GM21528 (cell line): ENCODE measurements around the gene RBFOX2.
"Not testable (repeated sequence)": the region's sequence is repeated elsewhere in the genome, so short reads cannot be mapped to it uniquely, and the experiment has no call there.

Experiments used
- ATAC-seq: cut with Tn5 transposase; IDR thresholded peaks from one replicate; pipeline ENCODE4 v1.9.1; 2021; ENCODE audit warnings: mild to moderate bottlenecking, moderate library complexity; ENCODE audit not compliant: unreplicated experiment, low FRiP score

The RBFOX2 gene

GRCh38 chr22:35841907-35842518 is 186.6 kb downstream of the RBFOX2 start:
- ATAC-seq, result no peak

DNA sequence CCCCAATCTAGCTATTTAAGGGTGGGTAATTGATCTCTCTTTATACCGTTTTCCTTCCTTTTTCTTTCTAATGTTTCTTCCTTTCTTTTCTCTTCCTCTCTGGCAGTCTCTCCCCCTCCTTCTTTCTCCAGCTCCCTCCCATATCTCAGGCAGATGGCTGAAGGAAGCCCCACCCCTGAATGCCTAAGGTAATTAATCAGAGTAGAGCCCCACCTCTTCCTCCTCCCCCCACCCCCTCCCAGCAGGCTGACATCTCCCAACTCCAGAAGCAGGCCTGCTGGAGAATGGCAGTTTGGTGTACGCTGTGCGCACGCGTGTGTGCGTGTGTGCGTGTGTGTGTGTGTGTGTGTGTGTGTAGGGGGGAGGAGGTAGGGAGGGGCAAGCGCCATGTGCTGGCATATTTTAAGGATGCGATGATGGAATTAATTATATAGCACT is 188.3 kb downstream of the RBFOX2 start:
- no peak for ATAC-seq

- no peak for ATAC-seq
Observed at GRCh38 chr22:35839841-35840301, 188.8 kb downstream of the RBFOX2 start.

DNA sequence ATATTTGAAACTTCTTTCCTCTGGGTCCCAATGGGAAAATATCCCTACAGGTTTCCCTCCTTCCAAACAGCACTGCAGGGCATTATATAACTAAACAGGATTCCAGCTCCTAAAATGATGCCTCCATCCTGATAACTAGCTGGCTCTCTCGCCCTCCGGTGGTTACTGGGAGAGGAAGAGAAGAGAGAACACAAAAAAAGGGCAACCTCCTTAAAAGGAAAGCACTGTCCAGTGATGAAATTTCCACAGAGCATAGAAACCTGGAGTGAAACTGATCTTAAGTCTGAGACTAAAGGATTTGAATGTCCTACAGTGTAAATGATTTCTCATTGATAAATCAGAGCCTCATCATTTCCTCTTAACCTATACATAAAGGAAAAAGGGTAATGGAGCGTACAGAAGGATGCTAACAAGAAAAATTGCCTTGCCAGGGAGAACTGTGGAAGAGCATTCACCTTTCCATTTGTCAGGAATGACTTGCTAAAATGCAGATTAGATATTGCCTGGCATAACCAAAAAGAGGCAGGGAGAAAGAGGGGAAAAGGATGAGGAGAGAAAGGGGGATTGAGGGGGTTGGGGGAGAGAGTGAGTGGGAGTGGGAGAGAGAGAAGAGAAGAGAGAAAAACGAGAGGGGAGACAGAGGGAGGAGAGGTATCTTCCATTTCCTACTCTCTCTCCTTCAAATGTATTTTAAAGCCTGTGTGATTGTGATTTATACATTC is 189.6 kb downstream of the RBFOX2 start:
- no peak for ATAC-seq

- no peak for ATAC-seq
Observed at GRCh38 chr22:35837101-35837727, 191.4 kb downstream of the RBFOX2 start.

- no peak for ATAC-seq
Observed at GRCh38 chr22:35835998-35836691, 192.5 kb downstream of the RBFOX2 start.

DNA sequence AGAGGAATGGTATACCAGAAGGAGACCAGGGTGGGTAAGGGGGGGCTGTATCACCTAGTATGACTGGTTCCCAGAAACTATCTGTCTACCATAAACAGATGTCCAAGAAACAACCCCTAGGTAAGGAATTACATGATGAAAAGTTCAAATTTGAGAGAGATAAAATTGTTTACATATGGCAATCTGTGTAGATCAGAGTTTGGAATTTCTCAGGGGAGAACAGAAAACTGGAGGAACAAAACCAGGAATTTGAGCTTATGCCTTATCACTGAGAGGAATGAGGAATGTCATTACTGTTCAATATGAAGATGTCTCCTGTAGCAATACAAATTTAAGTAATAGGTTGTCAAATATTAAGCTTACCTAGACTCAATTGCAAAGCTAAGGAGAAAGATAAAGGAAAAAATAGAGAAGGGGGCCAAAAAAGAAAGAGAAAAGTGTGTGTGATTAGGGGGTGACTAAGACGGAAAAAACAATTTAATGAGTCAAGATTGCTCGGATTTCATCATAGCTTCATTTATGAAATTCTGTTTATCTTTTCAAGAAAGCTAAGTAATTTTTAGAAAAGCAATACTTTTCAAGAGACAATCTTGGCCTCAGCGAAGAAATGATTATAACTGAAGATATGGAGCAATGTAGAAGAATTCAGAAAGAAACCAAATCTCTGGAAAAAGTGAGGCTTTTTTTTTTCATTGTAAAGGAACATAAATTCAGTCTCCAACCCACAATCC is 193.2 kb downstream of the RBFOX2 start:
- ATAC-seq, result no peak

GRCh38 chr22:35834061-35834460 is 194.6 kb downstream of the RBFOX2 start:
- ATAC-seq, result no peak

- no peak for ATAC-seq
Observed at GRCh38 chr22:35830305-35830704, 198.3 kb downstream of the RBFOX2 start.

GRCh38 chr22:35824256-35824655 is 204.4 kb downstream of the RBFOX2 start:
- ATAC-seq, result no peak

GRCh38 chr22:35821654-35822053 is 207.0 kb downstream of the RBFOX2 start:
- no peak for ATAC-seq

- no peak for ATAC-seq
Observed at GRCh38 chr22:35819421-35819820, 209.2 kb downstream of the RBFOX2 start.

DNA sequence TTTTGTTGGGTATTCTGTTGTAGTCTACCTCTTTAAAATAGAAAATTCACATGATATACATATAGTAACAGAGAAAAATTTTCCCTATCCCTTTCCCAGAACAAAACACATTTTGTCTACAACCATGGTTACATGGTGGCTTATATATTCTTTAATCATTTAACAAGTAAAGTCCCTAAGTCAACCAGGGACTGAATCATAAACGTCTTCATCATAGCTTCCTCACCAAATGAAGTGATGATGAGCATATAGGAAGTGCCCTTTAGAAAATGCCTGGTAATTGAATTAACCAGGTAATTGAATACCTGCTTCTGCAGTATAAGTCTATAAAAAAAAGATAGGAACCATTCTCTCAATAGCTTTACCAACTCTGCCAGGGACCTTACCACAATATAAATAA is 209.7 kb downstream of the RBFOX2 start:
- no peak for ATAC-seq

DNA sequence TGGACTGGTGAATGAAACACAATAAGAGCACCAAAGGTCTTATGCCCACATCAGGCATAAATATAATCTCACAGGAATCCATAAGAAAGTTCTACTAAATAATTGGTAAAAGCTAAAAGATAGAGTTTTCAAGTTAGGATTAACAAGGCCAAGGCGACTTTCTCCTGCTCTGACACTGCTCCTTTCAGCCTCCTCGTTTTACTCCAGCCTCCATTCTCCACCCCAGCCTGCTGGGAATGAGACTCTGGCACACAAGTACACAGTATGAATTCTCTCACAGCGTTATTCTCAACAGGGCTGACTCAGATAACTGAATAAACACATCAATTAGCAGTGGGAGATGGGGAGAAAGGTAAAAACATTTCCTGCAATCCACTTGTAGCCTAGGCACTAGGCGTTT is 216.0 kb downstream of the RBFOX2 start:
- ATAC-seq, result no peak

DNA sequence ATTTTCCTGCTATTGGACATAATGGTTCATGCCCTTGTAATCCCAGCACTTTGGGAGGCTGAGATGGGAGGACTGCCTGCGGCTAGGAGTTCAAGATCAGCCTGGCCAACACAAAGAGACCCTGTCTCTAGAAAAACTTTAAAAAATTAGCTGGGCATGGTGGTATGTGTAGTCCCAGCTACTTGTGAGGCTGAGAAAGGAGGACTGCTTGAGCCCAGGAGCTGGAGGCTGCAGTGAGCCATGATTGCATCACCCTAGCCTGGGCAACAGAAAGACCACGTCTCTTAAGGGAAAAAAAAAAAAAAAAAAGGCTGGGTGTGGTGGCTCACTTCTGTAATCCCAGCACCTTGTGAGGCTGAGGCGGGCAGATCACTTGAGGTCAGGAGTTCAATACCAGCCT is 217.0 kb downstream of the RBFOX2 start:
- ATAC-seq, result no peak

- no peak for ATAC-seq
Observed at GRCh38 chr22:35809816-35810215, 218.8 kb downstream of the RBFOX2 start.

DNA sequence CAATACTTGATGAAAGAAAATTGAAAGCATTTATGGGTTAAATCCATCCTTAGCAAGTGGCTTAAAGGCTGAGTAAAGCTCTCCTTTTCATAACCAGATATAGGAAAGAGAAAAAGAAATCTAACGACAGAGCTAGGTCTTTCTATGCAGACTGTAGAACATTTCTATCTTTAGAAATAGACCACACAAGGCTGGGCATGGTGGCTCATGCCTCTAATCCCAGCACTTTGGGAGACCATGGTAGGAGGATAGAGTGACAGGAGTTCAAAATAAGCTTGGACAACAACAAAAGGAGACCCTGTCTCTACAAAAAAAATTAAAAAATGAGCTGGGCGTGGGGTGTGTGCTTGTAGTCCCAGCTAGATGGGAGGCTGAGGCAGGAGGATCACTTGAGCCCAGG is 220.2 kb downstream of the RBFOX2 start:
- no peak for ATAC-seq

DNA sequence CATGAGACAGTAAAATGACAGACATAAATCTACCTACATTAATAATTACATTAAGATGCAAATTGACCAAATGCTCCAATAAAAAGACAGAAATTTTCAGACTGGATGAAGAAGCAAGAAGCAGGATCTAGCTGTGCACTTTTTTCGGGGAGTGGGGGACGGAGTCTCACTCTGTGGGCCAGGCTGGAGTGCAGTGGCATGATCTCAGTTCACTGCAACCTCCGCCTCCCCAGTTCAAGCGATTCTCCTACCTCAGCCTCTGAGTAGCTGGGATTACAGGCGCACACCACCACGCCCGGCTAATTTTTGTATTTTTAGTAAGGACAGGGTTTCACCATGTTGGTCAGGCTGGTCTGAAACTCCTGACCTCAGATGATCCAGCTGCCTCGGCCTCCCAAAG is 222.0 kb downstream of the RBFOX2 start:
- not testable (repeated sequence) for ATAC-seq

- ATAC-seq, result no peak
Observed at GRCh38 chr22:35805466-35805865, 223.2 kb downstream of the RBFOX2 start.

DNA sequence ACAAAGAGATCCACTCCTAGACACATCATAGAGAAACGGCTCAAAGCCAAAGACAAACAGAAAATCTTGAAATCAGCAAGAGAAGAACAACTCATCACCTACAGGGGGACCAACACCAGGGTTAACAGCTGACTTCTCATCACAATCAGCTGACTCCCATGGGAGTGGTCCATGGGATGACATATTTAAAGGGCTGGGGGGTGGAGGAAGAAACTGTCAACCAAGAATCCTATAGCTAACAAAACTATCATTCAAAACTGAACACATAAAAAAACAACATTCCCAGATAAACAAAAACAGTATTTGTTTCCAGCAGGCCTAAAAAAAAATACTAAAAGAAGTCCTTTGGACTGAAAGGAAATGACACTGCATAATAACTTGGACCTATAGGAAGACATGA is 224.2 kb downstream of the RBFOX2 start:
- ATAC-seq, result no peak
